Common myeloid progenitor, CD34-positive (primary cell): ENCODE measurements around the gene JAG2.

Source experiments
- CTCF ChIA-PET: fragments of 350-600 bp; sonication (Branson Sonifier 250); formaldehyde crosslinking; loops from one replicate; lab custom pipeline; 2021; ENCODE audit warnings: antibody characterized with exemption; lab: Charles Lee
- POLR2A ChIA-PET: fragments of 350-600 bp; sonication (Branson Sonifier 250); formaldehyde crosslinking; loops from one replicate; lab custom pipeline; 2021; ENCODE audit warnings: antibody characterized with exemption; lab: Charles Lee
- DNase-seq, 3 donors: peaks; one replicate each; pipeline versions ENCODE4 v3.0.0 to v3.0.0-alpha.2; 2013
- H3K27ac ChIP-seq, 2 experiments: 1 replicate in 1 of 2; 2 replicates in 1 of 2; pipeline ENCODE4 v1.7.0; 2013; ENCODE audit warnings: inconsistent platforms in 2 of 2, low read length in 2 of 2, mild to moderate bottlenecking in 2 of 2, low read depth in 1 of 2, moderate library complexity in 1 of 2; ENCODE audit not compliant: severe bottlenecking in 2 of 2, insufficient read depth in 1 of 2, poor library complexity in 1 of 2
- H3K27me3 ChIP-seq, 5 experiments: replicated peaks in 2 of 5; 1 replicate in 3 of 5; 2 replicates in 2 of 5; pipeline versions ENCODE4 v1.6.1 to v1.7.0; 2013; ENCODE audit warnings: low read length in 4 of 5, mild to moderate bottlenecking in 2 of 5, moderate library complexity in 2 of 5, inconsistent platforms in 1 of 5; ENCODE audit not compliant: insufficient read depth in 5 of 5, control insufficient read depth in 4 of 5
- H3K36me3 ChIP-seq, 4 experiments: 1 replicate in 2 of 4; 2 replicates in 2 of 4; pipeline versions ENCODE4 v1.6.1 to v1.7.0; 2013; ENCODE audit warnings: low read length in 3 of 4, control low read depth in 1 of 4, mild to moderate bottlenecking in 1 of 4; ENCODE audit not compliant: control insufficient read depth in 4 of 4, insufficient read depth in 4 of 4
- H3K4me1 ChIP-seq, 4 experiments: 1 replicate in 3 of 4; 2 replicates in 1 of 4; pipeline versions ENCODE4 v1.6.1 to v1.7.1; 2013; ENCODE audit warnings: low read length in 3 of 4, mild to moderate bottlenecking in 3 of 4, control low read depth in 1 of 4, inconsistent platforms in 1 of 4, moderate library complexity in 1 of 4; ENCODE audit not compliant: control insufficient read depth in 4 of 4, insufficient read depth in 4 of 4; ENCODE audit errors: control extremely low read depth in 1 of 4
- H3K4me3 ChIP-seq, 7 experiments: 1 replicate in 4 of 7; 2 replicates in 3 of 7; pipeline versions ENCODE4 v1.5.1 to v1.7.0; 2013; ENCODE audit warnings: mild to moderate bottlenecking in 7 of 7, low read length in 6 of 7, moderate library complexity in 6 of 7, inconsistent platforms in 2 of 7, low read depth in 2 of 7, control low read depth in 1 of 7; ENCODE audit not compliant: insufficient read depth in 4 of 7, control insufficient read depth in 1 of 7; ENCODE audit errors: extremely low read depth in 1 of 7
- H3K9me3 ChIP-seq, 5 experiments: 1 replicate in 4 of 5; 2 replicates in 1 of 5; pipeline versions ENCODE4 v1.6.1 to v1.7.1; 2013; ENCODE audit warnings: low read length in 4 of 5, mild to moderate bottlenecking in 2 of 5, inconsistent platforms in 1 of 5, low read depth in 1 of 5, moderate library complexity in 1 of 5; ENCODE audit not compliant: control insufficient read depth in 4 of 5, insufficient read depth in 2 of 5; ENCODE audit errors: control extremely low read depth in 1 of 5
- WGBS: methylation state at CpG from one replicate; pipeline ENCODE4 v1.1.5; 2013; ENCODE audit not compliant: insufficient coverage; 5-methylcytosine and 5-hydroxymethylcytosine counted together

The JAG2 gene

DNA sequence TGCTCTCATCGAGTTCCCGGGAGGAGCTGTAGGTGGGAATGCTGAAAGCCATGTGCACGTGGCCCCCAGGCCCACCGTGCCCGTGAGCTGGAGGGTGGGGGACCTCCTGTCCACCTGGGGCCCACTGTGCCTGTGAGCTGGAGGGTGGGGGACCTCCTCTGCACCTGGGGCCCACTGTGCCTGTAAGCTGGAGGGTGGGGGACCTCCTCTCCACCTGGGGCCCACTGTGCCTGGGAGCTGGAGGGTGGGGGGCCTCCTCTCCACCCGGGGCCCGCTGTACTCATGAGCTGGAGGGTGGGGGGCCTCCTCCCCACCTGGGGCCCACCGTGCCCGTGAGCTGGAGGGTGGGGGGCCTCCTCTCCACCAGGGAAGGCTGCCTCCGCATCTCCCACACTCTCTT, 26.5 kb upstream of the JAG2 start:
- H3K27me3 ChIP-seq, result peaks cover 0 to 68% (median 26%) of the 10 kb centered on the region in 5 experiments
- 86% methylated on average over 3 of the region's 10 CpGs for WGBS

GRCh38 chr14:105193916-105194782, 25.6 kb upstream of the JAG2 start:
- Histone ChIP-seq H3K27me3 (peaks cover 0 to 59% (median 20%) of the 10 kb centered on the region in 5 experiments), H3K4me3 (no peak overlapping the region), H3K36me3 (no peaks in the 10 kb centered on the region), H3K9me3 (peaks cover 0 to 2% (median 0%) of the 10 kb centered on the region in 5 experiments), H3K4me1 (peaks cover 0 to 50% (median 45%) of the 10 kb centered on the region in 4 experiments), H3K27ac (no peak overlapping the region)
- DNase-seq, result no peak
- 51% methylated on average over 17 of the region's 17 CpGs for WGBS
- POLR2A ChIA-PET, result interaction anchor here (0.5 to 1.0 kb wide), 2 partner anchors 18 to 63 kb away, joined by 4 read pairs; no protein-coding TSS in a partner anchor
- CTCF ChIA-PET, result interaction anchor here (0.6 to 15.1 kb wide), 3 partner anchors 17 to 112 kb away, joined by 3 to 248 read pairs (median 3); partner anchors contain the start of genes JAG2 and NUDT14

More for the DNA sequence above, 26.5 kb upstream of the JAG2 start:
- no peak overlapping the region for H3K4me3 ChIP-seq
- no peak for DNase-seq
- ChIA-PET POLR2A (interaction anchor here (2.1 kb wide), 1 partner anchor 13 kb away, joined by 7 read pairs; the partner anchor contains the start of gene NUDT14), CTCF (interaction anchor here (1.0 to 15.1 kb wide), 3 partner anchors 18 to 100 kb away, joined by 3 to 248 read pairs (median 3); partner anchors contain the start of genes JAG2 and NUDT14)
- H3K4me1 ChIP-seq, result peaks cover 0 to 50% (median 48%) of the 10 kb centered on the region in 4 experiments
- H3K36me3 ChIP-seq, result no peaks in the 10 kb centered on the region
- H3K9me3 ChIP-seq, result no peaks in the 10 kb centered on the region
- H3K27ac ChIP-seq, result no peak overlapping the region

DNA sequence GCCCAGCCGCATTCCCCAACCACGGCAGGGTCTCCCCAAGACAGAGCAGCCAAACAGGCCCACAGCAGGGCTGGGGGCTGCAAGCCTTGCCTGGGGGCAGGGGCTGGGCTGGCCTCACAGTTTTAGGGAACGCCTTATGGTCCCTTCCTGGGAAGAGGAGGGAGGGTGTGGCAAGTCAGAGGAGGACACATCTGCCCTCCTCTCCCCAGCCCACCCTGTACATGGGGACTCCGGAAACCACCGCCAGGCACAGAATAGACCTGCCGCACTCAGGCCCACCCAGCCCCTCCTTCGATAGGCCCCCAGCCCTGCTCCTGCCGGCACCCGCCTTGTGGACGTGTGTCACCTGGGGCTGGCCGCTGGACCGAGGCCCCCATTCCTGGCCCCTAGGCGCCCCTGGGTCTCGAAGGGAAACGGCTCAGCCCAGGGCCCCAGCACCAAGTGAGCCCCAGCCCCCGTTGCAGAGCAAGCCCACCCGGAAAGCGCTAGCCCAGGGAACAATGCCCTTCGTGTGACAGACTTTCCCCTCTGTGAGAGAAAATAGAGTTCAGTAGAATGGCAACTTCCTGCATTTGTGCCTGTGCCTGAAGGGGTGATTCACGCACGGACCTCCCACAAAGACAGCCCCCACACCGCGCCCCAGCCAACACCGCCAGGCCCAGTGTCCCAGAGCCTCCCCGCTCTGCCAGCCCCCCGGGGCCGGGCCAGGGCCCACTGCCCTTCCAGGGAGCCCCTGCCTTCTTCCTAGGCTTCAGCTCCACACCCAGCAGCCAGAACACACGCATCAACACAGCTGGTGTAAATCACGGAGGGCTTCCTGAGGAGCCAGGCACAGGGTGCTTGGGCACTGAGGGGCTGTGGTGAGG, 24.5 kb upstream of the JAG2 start:
- Histone ChIP-seq H3K4me3 (peak overlapping the region in 4 of 7 experiments; percentile 15 to 60 (median 44)), H3K27ac (no peak overlapping the region), H3K4me1 (peaks cover 0 to 50% (median 43%) of the 10 kb centered on the region in 4 experiments), H3K36me3 (no peaks in the 10 kb centered on the region), H3K9me3 (peaks cover 0 to 10% (median 3%) of the 10 kb centered on the region in 5 experiments), H3K27me3 (peaks cover 0 to 49% (median 15%) of the 10 kb centered on the region in 5 experiments)
- POLR2A ChIA-PET, result interaction anchor here (1.0 kb wide), 1 partner anchor 17 kb away, joined by 4 read pairs; no protein-coding TSS in a partner anchor
- CTCF ChIA-PET, result interaction anchor here (1.1 to 15.1 kb wide), 2 partner anchors 16 to 29 kb away, joined by 3 to 248 read pairs; partner anchors contain the start of genes JAG2 and NUDT14
- 4% methylated on average over 21 of the region's 29 CpGs for WGBS
- peak; percentile 42 to 74 (median 74) for DNase-seq

DNA sequence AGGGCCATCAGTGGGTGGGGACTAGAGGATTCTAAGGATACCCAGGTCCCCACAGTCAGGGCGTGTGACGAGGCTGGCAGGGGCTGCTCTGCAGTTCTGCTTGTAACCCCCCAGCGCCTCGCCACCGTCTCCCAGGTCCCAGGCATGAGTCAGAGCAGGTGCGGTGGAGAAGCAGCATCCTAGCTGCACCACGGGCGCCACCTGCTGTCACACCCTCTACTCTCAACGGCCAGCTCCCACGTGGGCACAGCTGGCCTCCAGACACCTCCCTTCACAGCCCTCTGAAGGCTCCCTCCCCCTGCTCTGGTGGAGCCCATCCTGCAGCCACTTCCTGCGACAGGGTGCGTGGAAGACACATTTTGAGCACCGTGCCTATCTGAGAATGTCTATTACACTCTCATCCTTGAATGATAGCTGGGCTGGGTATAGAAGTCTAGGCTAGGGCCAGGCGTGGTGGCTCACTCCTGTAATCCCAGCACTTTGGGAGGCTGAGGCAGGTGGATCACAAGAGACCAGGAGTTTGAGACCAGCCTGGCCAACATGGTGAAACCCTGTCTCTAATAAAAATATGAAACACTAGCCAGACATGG, 19.5 kb upstream of the JAG2 start:
- POLR2A ChIA-PET, result no interaction called here
- Histone ChIP-seq H3K27ac (no peak overlapping the region), H3K4me1 (peaks cover 0 to 5% (median 5%) of the 10 kb centered on the region in 4 experiments), H3K27me3 (no peaks in the 10 kb centered on the region), H3K9me3 (peaks cover 0 to 13% (median 6%) of the 10 kb centered on the region in 5 experiments), H3K36me3 (no peaks in the 10 kb centered on the region), H3K4me3 (no peak overlapping the region)
- peak in 1 of 3 donors; percentile 44 for DNase-seq
- WGBS, result 85% methylated on average over 13 of the region's 14 CpGs
- CTCF ChIA-PET, result interaction anchor here (2.0 kb wide), 1 partner anchor 18 kb away, joined by 6 read pairs; no protein-coding TSS in a partner anchor

GRCh38 chr14:105187116-105187515, 18.5 kb upstream of the JAG2 start:
- WGBS, result 100% methylated on average over 2 of the region's 4 CpGs
- no peaks in the 10 kb centered on the region for H3K36me3 ChIP-seq
- POLR2A ChIA-PET, result no interaction called here
- no peak for DNase-seq
- H3K4me3 ChIP-seq, result no peak overlapping the region
- H3K4me1 ChIP-seq, result peaks cover 0 to 10% (median 9%) of the 10 kb centered on the region in 4 experiments
- peaks cover 0 to 3% (median 0%) of the 10 kb centered on the region in 5 experiments for H3K27me3 ChIP-seq
- no peak overlapping the region for H3K27ac ChIP-seq
- CTCF ChIA-PET, result no interaction called here
- H3K9me3 ChIP-seq, result peaks cover 0 to 13% (median 6%) of the 10 kb centered on the region in 5 experiments

- H3K27me3 ChIP-seq, result peaks cover 0 to 7% (median 0%) of the 10 kb centered on the region in 5 experiments
- 64% methylated on average over 4 of the region's 4 CpGs for WGBS
These were observed 17.4 kb upstream of the JAG2 start for GRCh38 chr14:105185973-105186372.

More at GRCh38 chr14:105185973-105186372, 17.4 kb upstream of the JAG2 start:
- Histone ChIP-seq H3K9me3 (peaks cover 0 to 13% (median 6%) of the 10 kb centered on the region in 5 experiments), H3K4me3 (no peak overlapping the region), H3K36me3 (no peaks in the 10 kb centered on the region), H3K27ac (no peak overlapping the region), H3K4me1 (peaks cover 0 to 19% (median 14%) of the 10 kb centered on the region in 4 experiments)
- no peak for DNase-seq
- ChIA-PET CTCF (interaction anchor here (18.8 kb wide), 1 partner anchor 15 kb away, joined by 248 read pairs; no protein-coding TSS in a partner anchor), POLR2A (no interaction called here)
